Amniotic stem cell (primary cell): ENCODE measurements around the gene ACCSL.

Source experiments
- DNase-seq: peaks from one replicate; lab custom pipeline; 2025; lab: John Stamatoyannopoulos, UW

The ACCSL gene

DNA sequence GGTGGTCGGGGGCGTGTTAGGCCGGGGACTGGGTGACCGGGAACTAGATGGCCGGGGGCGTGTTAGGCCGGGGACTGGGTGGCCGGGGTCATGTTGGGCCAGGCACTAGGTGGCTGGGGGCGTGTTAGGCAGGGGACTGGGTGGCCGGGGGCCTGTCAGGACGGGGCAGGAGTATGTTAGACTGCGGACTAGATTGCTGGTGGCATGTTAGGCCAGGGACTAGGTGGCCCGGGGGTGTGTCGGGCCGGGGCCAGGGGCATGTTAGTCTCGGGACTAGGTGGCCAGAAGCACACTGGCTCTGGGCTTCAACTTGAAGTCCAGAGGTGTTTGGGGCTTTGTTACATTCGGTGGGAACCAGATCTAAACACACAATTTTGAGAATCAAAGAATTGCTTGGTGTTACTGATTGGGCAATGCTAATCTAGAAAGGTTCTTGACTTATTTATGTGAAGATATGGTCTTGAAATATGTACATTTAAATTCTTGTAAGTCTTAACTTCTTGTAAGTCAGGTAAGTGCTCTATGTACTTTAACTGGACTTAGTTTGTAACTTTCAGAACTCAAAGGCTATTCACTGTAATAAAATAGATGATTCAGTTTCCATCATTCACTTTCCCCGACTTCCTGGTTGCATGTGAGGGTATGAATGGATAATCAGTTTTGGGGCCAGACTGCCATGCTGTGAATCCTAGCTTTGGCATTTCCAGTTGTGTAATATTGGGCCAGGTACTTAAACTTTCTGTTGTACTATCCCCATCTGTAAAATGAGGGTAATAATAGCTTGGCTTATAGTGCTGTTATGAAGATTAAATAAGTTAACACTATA is 48.8 kb downstream of the ACCSL start:
- no peak for DNase-seq

GRCh38 chr11:44097821-44098220 is 50.0 kb downstream of the ACCSL start:
- DNase-seq, result no peak

GRCh38 chr11:44101098-44101497 is 53.3 kb downstream of the ACCSL start:
- no peak for DNase-seq

DNA sequence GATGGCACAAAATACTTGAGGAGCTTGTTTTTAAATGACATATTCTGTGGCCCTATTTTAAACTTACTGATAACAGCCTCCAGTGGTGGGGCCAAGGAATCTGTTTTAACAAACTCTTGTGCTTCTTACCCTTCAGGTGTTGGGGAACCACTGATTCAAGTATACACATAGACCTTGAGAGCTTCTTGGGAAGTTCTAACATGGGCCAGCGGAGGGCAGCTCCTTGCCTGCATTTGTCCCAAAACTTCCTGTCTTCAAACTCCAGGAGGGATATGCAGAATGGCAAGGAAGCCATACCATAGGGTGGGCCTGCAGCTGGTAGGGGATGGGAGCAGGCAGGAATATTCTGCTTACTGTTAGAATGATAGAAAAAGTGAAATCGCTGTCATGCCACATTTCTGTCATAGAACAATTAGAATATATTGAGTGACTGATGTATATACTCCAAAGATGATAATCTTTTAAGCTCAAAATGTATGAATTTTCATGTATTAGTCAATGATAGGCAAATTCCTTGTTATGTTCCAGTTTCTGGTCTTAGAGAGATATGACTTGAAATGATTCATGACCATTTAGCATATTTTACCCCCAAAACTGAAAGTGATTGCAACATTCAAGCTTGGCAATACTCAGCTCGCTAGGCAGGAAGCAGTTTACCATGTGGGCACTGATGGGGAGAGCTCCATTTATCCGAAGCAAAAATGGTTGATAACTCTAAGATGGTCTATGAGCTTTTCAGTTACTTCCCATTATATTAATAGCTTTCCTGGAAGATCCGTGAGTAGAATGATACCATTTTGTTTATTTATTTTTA is 56.9 kb downstream of the ACCSL start:
- no peak for DNase-seq

GRCh38 chr11:44108260-44108659 is 60.5 kb downstream of the ACCSL start:
- DNase-seq, result no peak
